ENCODE results near the gene SORCS2.

Gene SORCS2

DNA sequence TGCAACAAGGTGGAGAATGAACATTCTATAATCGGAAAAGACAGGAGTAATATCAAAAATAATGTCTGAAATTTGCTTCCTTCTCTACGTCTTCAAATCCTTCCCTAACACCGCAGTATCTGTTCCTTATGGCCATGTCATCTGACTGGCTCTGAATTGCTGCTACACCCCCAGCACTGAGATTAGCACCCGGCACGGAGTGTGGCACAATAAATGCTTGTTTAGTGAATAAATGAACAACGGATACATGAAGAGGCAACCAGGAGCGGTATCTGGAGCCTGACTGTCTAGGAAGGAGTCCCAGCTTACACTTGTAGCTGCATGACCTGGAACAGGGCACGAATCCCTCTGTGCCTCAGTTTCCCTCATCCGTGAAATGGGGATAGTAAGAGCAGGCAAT lies 583.1 kb downstream of the SORCS2 start:
- no peak for ATAC-seq

DNA sequence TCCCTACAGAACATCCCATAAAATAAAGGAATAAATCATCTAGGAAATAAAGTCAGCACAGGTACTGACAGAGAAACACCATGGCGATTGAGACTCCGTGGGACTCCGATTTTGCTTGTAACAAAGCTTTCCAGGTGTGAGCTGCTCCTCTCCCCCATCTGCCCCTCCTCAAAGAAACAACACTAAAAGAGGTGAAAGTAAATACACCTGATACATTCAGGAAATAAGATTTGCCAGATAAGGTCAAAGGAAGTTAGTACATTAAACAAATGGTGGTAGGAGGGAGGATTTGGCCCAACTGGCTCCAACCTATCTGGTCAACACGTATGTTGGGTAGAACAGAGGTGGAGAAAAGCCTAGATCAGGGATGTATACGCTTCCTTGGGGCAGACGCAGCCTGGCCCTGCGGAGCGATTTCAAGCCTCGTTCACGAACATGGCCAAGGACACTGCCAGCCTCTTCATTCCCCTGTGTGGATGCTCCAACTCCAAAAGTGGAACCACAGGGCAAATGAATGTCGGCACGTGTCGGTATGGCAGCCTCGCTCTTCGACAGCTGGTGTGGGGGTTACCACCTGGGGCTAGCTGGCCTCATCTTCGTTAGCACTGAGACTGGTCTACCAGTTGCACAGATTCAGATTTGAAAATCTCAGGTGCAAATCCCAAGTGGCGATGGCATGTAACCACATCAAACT lies 584.8 kb downstream of the SORCS2 start:
- ATAC-seq, result no peak

DNA sequence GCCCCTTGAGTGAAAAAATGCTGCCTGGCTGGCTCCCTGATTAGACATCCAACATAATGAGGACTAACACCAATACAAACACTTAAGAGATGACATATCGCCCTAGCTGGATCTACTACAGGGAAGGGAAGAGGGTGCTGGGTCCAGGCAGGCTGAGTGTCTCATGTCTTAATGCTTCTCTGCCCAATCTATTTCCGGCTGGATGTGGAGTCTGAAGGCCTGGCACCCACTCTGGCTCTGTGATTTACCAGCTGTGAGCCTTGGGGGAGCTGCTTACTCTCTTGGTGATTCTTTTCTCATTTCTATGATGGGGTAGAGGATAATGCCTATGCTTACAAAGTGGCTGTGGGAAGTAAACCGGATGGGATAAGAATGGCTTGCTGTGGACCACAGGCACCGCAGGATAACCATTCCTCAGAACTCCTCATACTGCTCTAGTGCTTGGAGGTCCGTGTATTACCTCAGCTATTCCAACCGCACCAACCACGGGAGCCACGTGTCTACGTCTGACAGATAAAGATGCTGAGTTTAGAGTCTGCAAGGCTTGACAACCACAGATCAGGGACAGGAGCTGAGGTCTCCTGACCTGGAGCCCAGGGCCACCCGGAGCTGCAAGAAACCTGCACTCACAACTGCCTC lies 585.7 kb downstream of the SORCS2 start:
- ATAC-seq, result no peak

GRCh38 chr4:7778510-7779431 lies 586.4 kb downstream of the SORCS2 start:
- ATAC-seq, result no peak

- no peak for ATAC-seq
Observed at GRCh38 chr4:7779432-7779768, 587.1 kb downstream of the SORCS2 start.

DNA sequence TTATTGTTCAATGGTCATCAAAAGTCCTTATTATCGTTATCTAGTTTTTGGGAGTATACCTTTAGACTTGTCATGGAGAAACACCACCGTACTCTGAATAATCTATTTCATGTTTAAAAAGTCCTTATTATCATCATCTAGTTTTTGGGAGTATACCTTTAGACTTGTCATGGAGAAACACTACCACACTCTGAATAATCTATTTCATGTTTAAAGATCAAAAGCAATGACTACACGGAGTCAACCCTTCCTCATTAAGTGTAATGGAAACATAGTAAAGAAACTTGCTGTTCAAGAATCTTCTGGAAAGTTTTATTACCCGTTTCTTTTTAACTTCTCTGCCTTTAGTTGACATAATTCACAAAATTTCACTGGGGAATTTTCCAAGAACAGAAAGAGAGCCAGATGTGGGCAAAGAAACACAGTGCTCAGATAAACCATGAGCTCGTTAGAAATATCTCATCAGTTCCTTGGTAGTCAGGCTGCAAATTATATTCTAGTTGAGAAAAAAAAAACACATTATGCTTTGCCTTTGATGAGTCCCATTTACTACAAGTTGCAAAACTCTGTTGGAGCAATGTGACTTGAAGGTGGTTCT lies 588.5 kb downstream of the SORCS2 start:
- ATAC-seq, result peak; percentile 65

GRCh38 chr4:7781366-7781765 lies 589.0 kb downstream of the SORCS2 start:
- ATAC-seq, result peak in 1 of 2 donors; percentile 29

DNA sequence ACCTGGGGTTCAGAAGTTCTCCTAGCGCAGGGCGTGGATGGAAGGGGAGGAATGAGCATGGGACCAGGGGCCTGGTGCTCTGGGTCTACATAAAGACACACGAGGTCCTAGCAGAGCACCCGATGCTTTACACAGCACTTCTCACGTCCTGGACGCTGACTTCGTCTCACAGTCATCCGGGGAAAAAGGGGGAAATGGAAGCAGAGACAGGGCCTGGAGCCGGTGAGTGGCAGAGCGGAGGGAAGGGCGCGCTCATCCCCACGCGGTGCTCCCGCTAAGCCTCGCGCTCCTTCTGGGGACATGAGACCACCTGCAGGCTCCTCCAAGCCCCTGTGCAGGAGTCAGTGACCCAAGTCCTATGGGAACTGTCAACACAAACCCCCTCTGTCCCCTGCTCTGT lies 589.7 kb downstream of the SORCS2 start:
- ATAC-seq, result no peak

DNA sequence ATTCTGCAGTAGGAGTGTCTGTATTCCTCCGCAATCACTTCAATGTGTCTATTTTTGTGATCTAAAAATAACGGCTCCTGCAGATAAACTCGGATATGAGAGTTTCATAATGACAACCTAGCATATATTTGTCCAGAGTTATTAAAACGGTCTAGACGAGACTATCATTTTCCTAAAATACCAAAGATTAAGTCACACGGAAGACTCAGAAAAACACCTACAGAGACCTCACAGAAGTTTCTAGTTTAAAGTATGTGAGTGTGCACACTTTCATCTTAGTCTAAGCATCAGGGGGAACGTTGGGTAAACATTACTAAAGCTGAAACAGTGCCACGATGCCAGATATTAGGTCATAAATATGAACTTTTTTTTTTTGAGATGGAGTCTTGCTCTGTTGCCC lies 590.4 kb downstream of the SORCS2 start:
- ATAC-seq, result peak; percentile 51 to 62

DNA sequence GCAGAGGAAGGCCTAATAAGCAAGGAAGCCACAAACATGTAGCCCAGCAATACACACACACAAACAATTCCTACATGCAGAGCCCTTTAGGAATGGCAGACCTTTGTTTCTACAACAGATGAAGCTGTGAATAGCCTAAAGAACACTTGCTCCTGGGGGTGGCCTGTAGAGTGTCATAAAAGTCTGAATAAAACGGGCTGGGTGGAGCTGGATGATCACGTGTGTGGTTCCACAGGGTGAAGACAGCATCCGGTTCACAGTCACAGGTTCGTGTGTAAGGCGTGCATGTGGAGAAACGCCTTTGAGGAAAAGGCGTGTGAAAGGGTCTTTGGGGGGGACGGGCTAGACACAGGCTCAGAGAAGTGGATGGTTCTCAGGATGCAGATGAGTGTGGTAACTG lies 591.2 kb downstream of the SORCS2 start:
- ATAC-seq, result no peak

- no peak for ATAC-seq
Observed at GRCh38 chr4:7784131-7784870, 592.0 kb downstream of the SORCS2 start.

DNA sequence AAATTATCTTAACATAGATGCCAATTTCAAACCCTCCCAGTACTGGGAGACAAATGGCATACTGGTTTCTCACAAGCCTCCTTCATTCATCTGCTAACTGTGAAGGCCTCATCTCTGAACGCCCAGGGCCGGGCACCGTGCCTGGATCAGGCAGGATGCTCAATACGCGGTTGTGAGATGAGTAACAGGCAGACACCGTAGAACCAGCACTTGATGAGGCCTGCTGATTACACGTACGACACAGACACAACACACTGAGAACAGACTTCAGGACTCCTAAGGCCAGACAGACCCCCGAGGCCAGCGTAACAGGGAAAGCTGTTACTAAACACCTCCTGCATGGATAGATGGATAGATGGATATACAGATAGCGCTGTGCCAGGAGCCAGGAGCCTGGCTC lies 592.7 kb downstream of the SORCS2 start:
- ATAC-seq, result peak; percentile 47 to 61

GRCh38 chr4:7786040-7786439 lies 593.7 kb downstream of the SORCS2 start:
- ATAC-seq, result no peak

GRCh38 chr4:7786517-7786916 lies 594.2 kb downstream of the SORCS2 start:
- no peak for ATAC-seq

DNA sequence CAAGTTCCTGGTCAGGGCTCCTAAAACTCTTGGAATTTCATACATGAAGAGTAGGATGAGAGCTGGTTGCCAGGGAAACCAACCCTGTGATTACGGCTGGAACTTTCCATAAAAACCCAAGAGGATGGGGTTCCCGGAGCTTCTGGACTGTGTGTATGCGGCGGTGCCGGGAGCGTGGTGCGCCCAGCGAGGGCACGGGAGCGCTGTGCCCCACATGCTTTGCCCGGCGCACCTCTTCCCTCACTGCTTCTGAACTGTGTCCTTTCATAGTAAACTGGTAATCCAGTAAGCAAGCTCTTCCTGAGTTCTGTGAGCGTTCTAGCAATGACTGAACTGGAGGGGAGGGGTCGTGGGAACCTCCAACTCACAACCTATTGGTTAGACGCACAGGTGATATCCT lies 594.7 kb downstream of the SORCS2 start:
- ATAC-seq, result no peak

DNA sequence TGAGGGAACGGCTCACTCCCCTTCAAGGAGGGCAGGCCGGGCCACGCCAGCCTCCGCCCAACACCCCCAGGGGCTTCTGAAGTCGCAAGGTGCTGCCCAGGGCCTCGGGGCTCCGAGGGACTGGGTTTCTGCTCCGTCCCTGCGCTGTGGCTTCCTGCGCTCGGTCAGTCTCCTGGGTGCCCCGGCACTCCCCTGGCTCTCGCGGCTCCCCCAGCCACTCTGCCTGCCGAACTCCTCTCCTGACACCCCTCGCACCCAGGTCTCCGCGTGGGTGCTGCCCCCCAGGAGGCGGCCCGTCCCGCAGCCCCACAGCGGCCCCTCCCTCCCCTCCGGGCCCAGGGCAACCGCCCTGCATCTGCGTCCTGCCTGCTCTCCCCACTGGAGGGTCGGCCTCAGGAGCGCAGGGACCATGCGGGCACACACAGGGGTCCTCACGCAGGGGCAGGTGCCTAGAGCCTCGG lies 595.4 kb downstream of the SORCS2 start:
- no peak for ATAC-seq

DNA sequence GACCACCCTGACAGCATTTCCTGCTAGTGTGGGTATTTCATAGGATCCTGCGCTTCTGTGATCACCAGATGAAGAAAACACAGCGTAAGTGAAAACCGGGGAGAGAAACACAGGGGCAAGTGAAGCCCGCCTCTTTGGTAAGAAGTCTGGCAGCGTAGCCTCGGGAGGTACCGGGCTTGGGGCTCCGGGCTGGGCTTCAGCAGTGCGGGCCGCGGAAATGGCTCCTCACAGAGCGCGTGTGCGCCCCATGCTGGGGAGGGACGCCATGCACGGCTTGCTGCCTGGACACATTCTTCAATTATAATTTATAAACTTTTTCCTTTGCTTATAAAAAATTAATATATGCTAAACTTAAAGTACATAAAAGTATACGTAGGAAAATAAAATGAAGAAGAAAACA lies 595.9 kb downstream of the SORCS2 start:
- ATAC-seq, result no peak

DNA sequence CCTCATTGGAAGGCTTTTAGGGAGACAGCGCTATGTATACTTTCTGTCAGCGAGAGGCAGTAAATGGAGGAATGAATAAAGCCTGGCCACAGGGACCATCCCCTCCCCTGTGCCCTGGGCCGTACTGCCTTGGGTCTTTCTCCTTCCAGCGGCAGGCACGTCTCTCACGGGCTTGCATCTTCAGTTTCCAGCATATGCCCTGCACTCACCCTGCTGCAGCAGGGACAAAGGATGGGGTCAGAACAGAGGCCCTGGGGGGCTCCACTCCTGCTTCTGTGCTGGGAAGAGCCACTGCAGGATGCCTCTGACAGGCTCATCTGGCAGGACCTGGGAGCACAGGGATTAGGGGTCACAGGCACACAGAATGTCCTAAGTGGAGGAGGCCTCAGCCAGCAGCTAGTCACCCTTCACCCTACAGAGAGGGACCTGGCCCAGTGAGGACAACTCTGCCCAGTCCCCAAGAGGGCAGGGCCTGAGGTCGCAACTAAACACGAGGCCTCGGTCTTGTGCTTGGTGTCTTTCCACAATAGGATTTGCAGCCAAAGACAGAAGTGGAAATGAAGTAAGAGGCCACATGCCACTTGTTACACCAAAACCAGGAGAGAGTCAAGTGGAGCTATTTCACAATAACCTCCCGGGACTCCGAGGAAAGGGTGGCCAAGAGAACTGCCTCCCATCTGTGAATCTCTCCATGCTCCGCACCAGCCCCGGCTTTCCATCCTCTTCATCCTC lies 596.5 kb downstream of the SORCS2 start:
- no peak for ATAC-seq

DNA sequence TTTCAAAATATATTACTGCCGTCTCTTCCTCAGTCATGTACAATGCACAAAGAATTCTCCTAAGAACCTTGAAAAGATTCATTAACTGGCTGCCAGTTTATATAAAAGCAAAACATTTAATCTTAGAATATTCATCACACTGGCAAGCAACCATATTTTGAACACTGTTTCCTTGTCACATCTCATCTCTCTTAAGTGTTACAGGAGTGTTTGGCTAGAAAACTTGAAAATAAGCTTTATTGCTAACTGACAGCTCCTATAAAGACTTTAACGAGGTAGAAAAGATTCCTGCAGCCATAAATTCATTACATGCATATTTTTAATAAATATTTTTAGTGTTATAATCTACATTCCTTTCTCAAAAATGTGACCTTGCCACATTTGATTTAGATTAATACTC lies 597.7 kb downstream of the SORCS2 start:
- no peak for ATAC-seq

- no peak for ATAC-seq
Observed at GRCh38 chr4:7790999-7791398, 598.7 kb downstream of the SORCS2 start.
